ENCODE results near the gene SERINC4.
"Not testable (repeated sequence)": the region's sequence is repeated elsewhere in the genome, so short reads cannot be mapped to it uniquely, and the experiment has no call there.

The SERINC4 gene

GRCh38 chr15:43799945-43800285 is at the start of gene SERINC4:
TSS of gene SERINC4 (minus strand) at chr15:43800220. CDS start at chr15:43799986, 234 bp downstream.
- DNase-seq (ENCODE audit: low read depth) = no peak

GRCh38 chr15:43845421-43845820 is 45.4 kb upstream of the SERINC4 start:
- DNase-seq (ENCODE audit: low read depth) = no peak

GRCh38 chr15:43832485-43832884 is 32.5 kb upstream of the SERINC4 start:
- not testable (repeated sequence) for DNase-seq (ENCODE audit: low read depth)

- not testable (repeated sequence) for DNase-seq (ENCODE audit: low read depth)
These were observed 31.6 kb upstream of the SERINC4 start for GRCh38 chr15:43831519-43832052.

GRCh38 chr15:43830691-43831275 is 30.8 kb upstream of the SERINC4 start:
- DNase-seq (ENCODE audit: low read depth) = not testable (repeated sequence)

- DNase-seq (ENCODE audit: low read depth) = not testable (repeated sequence)
These were observed 30.0 kb upstream of the SERINC4 start for GRCh38 chr15:43829951-43830540.

- DNase-seq (ENCODE audit: low read depth) = no peak
These were observed 28.1 kb upstream of the SERINC4 start for GRCh38 chr15:43828061-43828657.

GRCh38 chr15:43826508-43827341 is 26.7 kb upstream of the SERINC4 start, which contains the start of gene WDR76:
TSS of gene WDR76 (plus strand) at chr15:43827002. CDS start at chr15:43827033, 31 bp downstream.
- DNase-seq (ENCODE audit: low read depth) = peak; percentile 59

GRCh38 chr15:43826029-43826507 is 26.0 kb upstream of the SERINC4 start:
- DNase-seq (ENCODE audit: low read depth) = no peak

GRCh38 chr15:43825305-43825704 is 25.3 kb upstream of the SERINC4 start:
- DNase-seq (ENCODE audit: low read depth) = not testable (repeated sequence)

- DNase-seq (ENCODE audit: low read depth) = peak; percentile 81
These were observed 24.6 kb upstream of the SERINC4 start, which contains the start of gene MFAP1 for GRCh38 chr15:43824302-43825246. TSS of gene MFAP1 (minus strand) at chr15:43824690. CDS start at chr15:43824569, 121 bp downstream.

- DNase-seq (ENCODE audit: low read depth) = no peak
These were observed 21.5 kb upstream of the SERINC4 start for GRCh38 chr15:43821505-43821904.

- not testable (repeated sequence) for DNase-seq (ENCODE audit: low read depth)
These were observed 15.0 kb upstream of the SERINC4 start for GRCh38 chr15:43815064-43815463.

- DNase-seq (ENCODE audit: low read depth) = no peak
These were observed 9.1 kb upstream of the SERINC4 start for GRCh38 chr15:43808960-43809678.

GRCh38 chr15:43808435-43808950 is 8.5 kb upstream of the SERINC4 start:
- DNase-seq (ENCODE audit: low read depth) = no peak

- not testable (repeated sequence) for DNase-seq (ENCODE audit: low read depth)
These were observed 2.7 kb upstream of the SERINC4 start for GRCh38 chr15:43802676-43803075.

- peak; percentile 75 for DNase-seq (ENCODE audit: low read depth)
These were observed 494 bp upstream of the SERINC4 start, which contains the start of gene HYPK for GRCh38 chr15:43800286-43801141. TSS of gene HYPK (plus strand) at chr15:43800599. CDS start at chr15:43800623, 24 bp downstream.

GRCh38 chr15:43799209-43799944 is 643 bp downstream of the SERINC4 start:
- no peak for DNase-seq (ENCODE audit: low read depth)
